WERI-Rb-1 (cell line): ENCODE data around the gene COL4A5.
"Not testable (repeated sequence)": the region's sequence is repeated elsewhere in the genome, so short reads cannot be mapped to it uniquely, and the experiment has no call there.

Experiments
- DNase-seq: peaks from one replicate; pipeline ENCODE4 v3.0.0-alpha.2; 2020
- H3K27ac ChIP-seq: fragments of 250-450 bp; sonication (Bioruptor Pico); 2 replicates; pipeline ENCODE4 v1.5.1; 2020; ENCODE audit warnings: mild to moderate bottlenecking, moderate library complexity
- H3K27me3 ChIP-seq: fragments of 250-450 bp; sonication (Bioruptor Pico); 2 replicates; pipeline ENCODE4 v1.5.1; 2021; ENCODE audit warnings: mild to moderate bottlenecking, low read depth, moderate library complexity; ENCODE audit not compliant: insufficient read depth, severe bottlenecking
- H3K36me3 ChIP-seq: fragments of 250-450 bp; sonication (Bioruptor Pico); 2 replicates; pipeline ENCODE4 v1.5.1; 2020; ENCODE audit warnings: mild to moderate bottlenecking, moderate library complexity
- H3K4me3 ChIP-seq: 2 replicates; pipeline ENCODE4 v1.5.1; 2011; ENCODE audit warnings: low read depth, mild to moderate bottlenecking, control low read depth, low read length
- H3K9me3 ChIP-seq: fragments of 250-450 bp; sonication (Bioruptor Pico); 2 replicates; pipeline ENCODE4 v1.5.1; 2021; ENCODE audit warnings: mild to moderate bottlenecking, moderate library complexity; ENCODE audit not compliant: severe bottlenecking
- TF ChIP-seq, protein P1 (sequence below): IDR thresholded peaks from 2 replicates; pipeline ENCODE4 v1.5.1; 2011; ENCODE audit warnings: low read depth, mild to moderate bottlenecking, control low read depth, inconsistent platforms, low read length

Gene COL4A5

GRCh38 chrX:108439426-108439942 lies at the start of gene COL4A5:
TSS of gene COL4A5 (plus strand) at chrX:108439838. CDS start at chrX:108440126, 288 bp downstream.
- Histone ChIP-seq H3K27ac (no peak within 1 kb of the TSS), H3K36me3 (no peaks in the 10 kb centered on the region), H3K4me3 (no peak within 1 kb of the TSS), H3K9me3 (no peaks in the 10 kb centered on the region), H3K27me3 (peaks cover 62% of the 10 kb centered on the region)
- TF ChIP-seq, protein P1, sequence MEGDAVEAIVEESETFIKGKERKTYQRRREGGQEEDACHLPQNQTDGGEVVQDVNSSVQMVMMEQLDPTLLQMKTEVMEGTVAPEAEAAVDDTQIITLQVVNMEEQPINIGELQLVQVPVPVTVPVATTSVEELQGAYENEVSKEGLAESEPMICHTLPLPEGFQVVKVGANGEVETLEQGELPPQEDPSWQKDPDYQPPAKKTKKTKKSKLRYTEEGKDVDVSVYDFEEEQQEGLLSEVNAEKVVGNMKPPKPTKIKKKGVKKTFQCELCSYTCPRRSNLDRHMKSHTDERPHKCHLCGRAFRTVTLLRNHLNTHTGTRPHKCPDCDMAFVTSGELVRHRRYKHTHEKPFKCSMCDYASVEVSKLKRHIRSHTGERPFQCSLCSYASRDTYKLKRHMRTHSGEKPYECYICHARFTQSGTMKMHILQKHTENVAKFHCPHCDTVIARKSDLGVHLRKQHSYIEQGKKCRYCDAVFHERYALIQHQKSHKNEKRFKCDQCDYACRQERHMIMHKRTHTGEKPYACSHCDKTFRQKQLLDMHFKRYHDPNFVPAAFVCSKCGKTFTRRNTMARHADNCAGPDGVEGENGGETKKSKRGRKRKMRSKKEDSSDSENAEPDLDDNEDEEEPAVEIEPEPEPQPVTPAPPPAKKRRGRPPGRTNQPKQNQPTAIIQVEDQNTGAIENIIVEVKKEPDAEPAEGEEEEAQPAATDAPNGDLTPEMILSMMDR = no peak
- no peak for DNase-seq

DNA sequence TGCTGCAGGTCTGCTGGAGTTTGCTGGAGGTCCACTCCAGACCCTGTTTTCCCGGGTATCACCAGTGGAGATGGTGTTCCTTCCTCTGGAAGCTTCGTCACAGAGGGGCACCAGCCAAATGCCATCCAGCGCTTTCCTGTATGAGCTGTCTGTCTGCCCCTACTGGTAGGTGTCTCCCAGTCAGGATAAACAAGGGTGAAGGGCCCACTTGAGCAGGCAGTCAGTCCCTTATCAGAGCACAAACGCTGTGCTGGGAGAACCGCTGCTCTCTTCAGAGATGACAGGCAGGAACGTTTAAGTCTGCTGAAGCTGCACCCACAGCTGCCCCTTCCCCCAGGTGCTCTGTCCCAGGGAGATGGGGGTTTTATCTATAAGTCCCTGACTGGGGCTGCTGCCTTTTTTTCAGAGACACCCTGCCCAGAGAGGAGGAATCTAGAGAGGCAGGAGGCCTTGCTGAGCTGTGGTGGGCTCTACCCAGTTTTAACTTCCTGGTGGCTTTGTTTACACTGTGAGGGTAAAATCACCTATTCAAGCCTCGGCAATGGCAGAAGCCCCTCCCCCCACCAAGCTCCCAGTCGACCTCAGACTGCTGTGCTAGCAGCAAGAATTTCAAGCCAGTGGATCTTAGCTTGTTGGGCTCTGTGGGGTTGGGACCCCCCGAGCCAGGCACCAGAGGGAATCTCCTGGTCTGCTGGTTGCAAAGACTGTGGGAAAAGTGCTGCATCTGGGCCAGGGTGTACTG lies 48.5 kb upstream of the COL4A5 start:
- not testable (repeated sequence) for H3K36me3 ChIP-seq, H3K9me3 ChIP-seq, H3K27ac ChIP-seq, DNase-seq, H3K4me3 ChIP-seq
- peaks cover 11% of the 10 kb centered on the region for H3K27me3 ChIP-seq

GRCh38 chrX:108396188-108396891 lies 43.3 kb upstream of the COL4A5 start:
- Histone ChIP-seq H3K4me3 (no peak overlapping the region), H3K36me3 (no peaks in the 10 kb centered on the region), H3K27me3 (peaks cover 30% of the 10 kb centered on the region), H3K27ac (no peak overlapping the region), H3K9me3 (peaks cover 5% of the 10 kb centered on the region)
- TF ChIP-seq, protein P1 = no peak
- no peak for DNase-seq

DNA sequence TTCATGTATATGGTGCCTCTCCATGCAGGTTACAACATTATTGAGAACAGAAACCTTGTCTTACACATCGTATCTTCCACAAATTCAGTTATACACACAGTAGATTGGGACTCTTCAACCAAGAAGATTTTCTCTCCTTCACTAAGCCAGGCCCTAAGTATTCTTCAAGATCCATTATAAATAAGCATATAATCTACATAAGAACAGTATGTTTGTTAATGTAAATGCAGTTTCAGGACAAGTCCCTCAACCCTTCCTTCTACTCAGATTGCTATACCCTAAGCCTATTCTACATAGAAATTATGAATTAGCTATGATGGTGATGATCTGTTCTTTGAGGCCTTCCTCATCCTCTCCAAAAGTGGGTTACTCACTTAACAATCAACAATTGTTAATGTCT lies 42.7 kb upstream of the COL4A5 start:
- Histone ChIP-seq H3K27ac (no peak overlapping the region), H3K4me3 (no peak overlapping the region), H3K9me3 (peaks cover 5% of the 10 kb centered on the region), H3K27me3 (peaks cover 32% of the 10 kb centered on the region), H3K36me3 (no peaks in the 10 kb centered on the region)
- TF ChIP-seq, protein P1 = no peak
- DNase-seq = no peak

DNA sequence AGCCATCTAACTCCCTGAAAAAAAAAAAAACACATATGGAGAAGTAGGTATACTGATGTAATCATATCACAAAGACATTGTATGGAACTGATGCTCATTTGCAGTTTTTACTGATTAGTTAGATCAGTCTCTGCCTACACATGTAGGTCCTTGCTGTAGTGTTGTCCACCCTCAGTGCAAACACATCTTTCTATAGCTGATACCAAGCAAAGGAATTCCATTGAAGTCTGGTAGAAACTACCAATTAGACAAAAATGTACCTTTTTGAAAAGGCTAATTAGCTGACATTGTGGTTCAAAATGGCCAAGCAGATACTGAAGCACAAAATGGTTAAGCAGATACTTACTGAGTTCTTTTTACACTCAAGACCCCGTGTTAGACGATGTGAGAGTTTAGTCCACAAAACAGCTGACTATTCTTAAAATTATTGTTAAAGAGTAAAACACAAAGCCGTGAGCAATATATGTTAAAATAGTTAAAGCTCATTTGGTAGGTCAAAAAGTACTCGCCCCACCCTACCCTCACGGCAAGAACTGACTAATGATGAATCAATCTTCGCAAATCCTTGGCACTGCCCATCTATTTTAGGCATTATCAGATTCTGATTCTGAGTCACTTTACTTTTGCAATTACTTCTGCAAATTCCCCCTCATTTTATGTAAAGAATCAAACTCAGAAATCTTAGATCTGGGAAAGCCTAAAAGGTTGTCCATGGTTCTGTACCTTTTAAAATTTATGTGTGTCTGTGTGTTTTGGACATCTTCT lies 41.8 kb upstream of the COL4A5 start:
- Histone ChIP-seq H3K27me3 (peaks cover 37% of the 10 kb centered on the region), H3K27ac (no peak overlapping the region), H3K9me3 (peaks cover 5% of the 10 kb centered on the region), H3K36me3 (no peaks in the 10 kb centered on the region), H3K4me3 (no peak overlapping the region)
- no peak for DNase-seq
- TF ChIP-seq, protein P1 = no peak
